Measurements from ENCODE around the gene LMNTD1.

LMNTD1 gene

DNA sequence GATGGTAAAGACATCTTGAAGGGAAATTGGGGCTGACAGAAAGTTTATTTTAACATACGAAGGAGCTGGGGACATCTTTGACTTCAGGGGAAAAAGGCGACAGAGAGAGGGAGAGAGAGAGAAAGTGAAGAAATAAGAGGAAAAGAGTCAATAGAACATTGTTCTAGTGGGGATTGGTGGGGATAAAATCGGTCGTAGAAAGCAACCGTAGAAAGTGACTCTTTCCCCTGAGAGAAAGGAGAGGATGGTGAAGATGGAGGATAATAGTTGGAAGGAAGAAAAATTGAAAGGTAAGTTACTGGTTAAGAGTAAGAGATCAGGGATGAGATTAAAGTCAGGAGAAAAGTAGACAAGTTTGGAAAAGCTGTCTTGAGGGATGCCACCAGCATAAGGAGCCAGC lies 75.9 kb downstream of the LMNTD1 start:
- DNase-seq = no peak
- TF ChIP-seq, protein P1, sequence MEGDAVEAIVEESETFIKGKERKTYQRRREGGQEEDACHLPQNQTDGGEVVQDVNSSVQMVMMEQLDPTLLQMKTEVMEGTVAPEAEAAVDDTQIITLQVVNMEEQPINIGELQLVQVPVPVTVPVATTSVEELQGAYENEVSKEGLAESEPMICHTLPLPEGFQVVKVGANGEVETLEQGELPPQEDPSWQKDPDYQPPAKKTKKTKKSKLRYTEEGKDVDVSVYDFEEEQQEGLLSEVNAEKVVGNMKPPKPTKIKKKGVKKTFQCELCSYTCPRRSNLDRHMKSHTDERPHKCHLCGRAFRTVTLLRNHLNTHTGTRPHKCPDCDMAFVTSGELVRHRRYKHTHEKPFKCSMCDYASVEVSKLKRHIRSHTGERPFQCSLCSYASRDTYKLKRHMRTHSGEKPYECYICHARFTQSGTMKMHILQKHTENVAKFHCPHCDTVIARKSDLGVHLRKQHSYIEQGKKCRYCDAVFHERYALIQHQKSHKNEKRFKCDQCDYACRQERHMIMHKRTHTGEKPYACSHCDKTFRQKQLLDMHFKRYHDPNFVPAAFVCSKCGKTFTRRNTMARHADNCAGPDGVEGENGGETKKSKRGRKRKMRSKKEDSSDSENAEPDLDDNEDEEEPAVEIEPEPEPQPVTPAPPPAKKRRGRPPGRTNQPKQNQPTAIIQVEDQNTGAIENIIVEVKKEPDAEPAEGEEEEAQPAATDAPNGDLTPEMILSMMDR (IDR thresholded peaks at IDR 0.05) = no peak
- H3K4me3 Mint-ChIP-seq = no peak overlapping the region
- no peak overlapping the region for H3K27ac Mint-ChIP-seq
- no peaks in the 10 kb centered on the region for H3K27me3 Mint-ChIP-seq (ENCODE audit: low read depth, poor library complexity)
- H3K9me3 Mint-ChIP-seq = peaks cover 3% of the 10 kb centered on the region
- H3K4me1 Mint-ChIP-seq = no peaks in the 10 kb centered on the region
- no peaks in the 10 kb centered on the region for H3K36me3 Mint-ChIP-seq (ENCODE audit: low read depth)

DNA sequence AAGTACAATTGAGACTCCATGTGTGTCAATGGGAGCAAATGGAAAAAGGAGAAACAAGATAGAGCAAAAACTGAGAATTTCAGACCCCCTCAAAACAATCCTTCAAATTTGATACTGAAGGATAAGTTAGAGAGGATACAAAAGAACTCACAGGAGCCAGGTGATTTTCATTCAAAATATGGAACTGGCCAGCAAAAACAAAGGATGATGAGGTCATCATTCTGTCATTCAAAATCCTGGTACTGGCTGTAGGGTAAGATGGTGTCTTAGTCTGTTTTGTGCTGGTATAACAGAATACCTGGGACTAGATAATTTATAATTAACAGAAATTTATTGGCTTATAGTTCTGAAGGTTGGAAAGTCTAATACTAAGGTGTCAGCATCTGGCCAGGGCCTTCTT lies 80.6 kb downstream of the LMNTD1 start:
- Mint-ChIP-seq H3K27ac (no peak overlapping the region), H3K9me3 (peaks cover 5% of the 10 kb centered on the region), H3K4me3 (no peak overlapping the region), H3K4me1 (no peaks in the 10 kb centered on the region), H3K36me3 (ENCODE audit: low read depth) (no peaks in the 10 kb centered on the region), H3K27me3 (ENCODE audit: low read depth, poor library complexity) (peaks cover under 1% of the 10 kb centered on the region)
- DNase-seq = no peak
- TF ChIP-seq, protein P1 (IDR thresholded peaks at IDR 0.05) = no peak

DNA sequence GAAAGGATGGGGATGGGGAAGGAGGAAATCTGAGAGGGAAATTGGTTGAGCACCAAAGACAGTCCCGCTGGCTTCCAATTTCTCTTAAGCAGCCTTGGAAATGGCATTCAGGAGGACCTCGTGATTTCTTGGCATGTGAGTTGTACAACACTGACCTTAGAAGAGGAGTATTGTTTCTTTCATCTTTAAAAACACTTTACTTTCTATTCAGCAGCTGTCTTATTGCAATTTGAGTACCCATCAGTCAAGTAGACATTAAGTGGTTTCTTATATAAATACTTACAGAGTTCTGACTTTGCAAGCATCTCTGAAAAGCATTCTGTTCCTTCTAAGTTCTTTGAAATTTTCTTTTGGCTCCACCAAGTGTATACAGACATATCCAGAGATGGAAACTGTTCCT lies 83.2 kb downstream of the LMNTD1 start:
- Mint-ChIP-seq H3K27ac (no peak overlapping the region), H3K27me3 (ENCODE audit: low read depth, poor library complexity) (peaks cover 4% of the 10 kb centered on the region), H3K36me3 (ENCODE audit: low read depth) (no peaks in the 10 kb centered on the region), H3K9me3 (peaks cover 18% of the 10 kb centered on the region), H3K4me3 (no peak overlapping the region), H3K4me1 (no peaks in the 10 kb centered on the region)
- DNase-seq = no peak
- TF ChIP-seq, protein P1 (IDR thresholded peaks at IDR 0.05) = no peak

DNA sequence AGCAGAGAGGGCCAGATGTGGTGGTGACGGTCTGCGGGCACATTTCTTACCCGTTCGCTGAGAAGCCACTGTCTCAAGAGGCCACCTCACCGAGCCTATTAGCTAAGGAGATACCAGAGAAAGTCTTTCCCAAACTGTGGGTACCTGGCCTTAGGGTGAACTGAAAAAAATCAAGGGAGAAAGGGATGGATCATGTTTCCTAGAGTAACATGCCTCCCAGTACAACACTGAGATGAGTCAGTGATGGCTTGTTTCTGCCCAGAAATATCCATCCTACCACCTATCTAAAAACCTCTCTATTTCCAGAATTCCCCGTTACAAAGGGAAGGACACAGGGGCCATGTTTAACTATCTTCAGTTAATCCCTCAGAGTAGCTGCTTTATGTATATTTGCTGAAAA lies 83.7 kb downstream of the LMNTD1 start:
- no peak for DNase-seq
- Mint-ChIP-seq H3K4me3 (no peak overlapping the region), H3K36me3 (ENCODE audit: low read depth) (no peaks in the 10 kb centered on the region), H3K9me3 (peaks cover 18% of the 10 kb centered on the region), H3K27ac (no peak overlapping the region), H3K4me1 (no peaks in the 10 kb centered on the region), H3K27me3 (ENCODE audit: low read depth, poor library complexity) (peaks cover 4% of the 10 kb centered on the region)
- TF ChIP-seq, protein P1 (IDR thresholded peaks at IDR 0.05) = no peak

DNA sequence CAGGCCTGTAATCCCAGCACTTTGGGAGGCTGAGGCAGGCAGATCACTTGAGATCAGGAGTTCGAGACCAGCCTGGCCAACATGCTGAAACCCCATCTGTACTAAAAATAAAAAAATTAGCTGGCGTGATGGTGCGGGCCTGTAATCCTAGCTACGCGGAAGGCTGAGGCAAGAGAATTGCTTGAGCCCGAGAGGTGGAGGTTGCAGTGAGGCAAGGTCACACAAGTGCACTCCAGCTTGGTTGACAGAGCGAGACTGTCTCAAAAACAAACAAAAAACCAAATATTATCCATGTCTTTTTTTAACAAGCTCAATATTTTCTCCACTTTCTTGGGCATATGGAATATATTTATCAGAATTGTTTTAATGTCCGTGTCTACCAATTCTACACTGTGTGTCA lies 89.6 kb downstream of the LMNTD1 start:
- DNase-seq = no peak
- peaks cover 8% of the 10 kb centered on the region for H3K4me1 Mint-ChIP-seq
- H3K9me3 Mint-ChIP-seq = peaks cover 13% of the 10 kb centered on the region
- TF ChIP-seq, protein P1 (IDR thresholded peaks at IDR 0.05) = no peak
- H3K27ac Mint-ChIP-seq = no peak overlapping the region
- peaks cover 7% of the 10 kb centered on the region for H3K27me3 Mint-ChIP-seq (ENCODE audit: low read depth, poor library complexity)
- H3K4me3 Mint-ChIP-seq = no peak overlapping the region
- H3K36me3 Mint-ChIP-seq (ENCODE audit: low read depth) = no peaks in the 10 kb centered on the region

DNA sequence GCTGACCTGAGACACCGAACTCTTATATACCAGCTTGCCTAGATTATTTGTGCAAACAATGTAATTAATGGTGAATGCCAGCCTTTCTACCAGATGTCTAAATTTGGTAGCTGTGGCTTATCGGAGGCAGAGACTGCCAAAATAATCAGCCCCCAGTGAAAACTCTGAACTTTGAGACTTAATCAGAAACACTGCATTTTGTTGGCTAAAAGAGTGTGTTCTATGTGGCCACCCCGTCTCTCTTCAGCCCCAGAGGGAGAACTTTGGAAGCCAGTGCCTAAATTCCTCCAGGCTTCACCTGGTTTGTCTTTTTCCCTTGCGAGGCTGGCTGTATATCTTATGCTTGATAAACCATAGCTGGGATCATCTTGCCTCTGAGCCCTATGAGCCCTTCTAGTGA lies 90.1 kb downstream of the LMNTD1 start:
- Mint-ChIP-seq H3K27ac (no peak overlapping the region), H3K27me3 (ENCODE audit: low read depth, poor library complexity) (peaks cover 7% of the 10 kb centered on the region), H3K4me1 (peaks cover 8% of the 10 kb centered on the region), H3K36me3 (ENCODE audit: low read depth) (no peaks in the 10 kb centered on the region), H3K9me3 (peaks cover 13% of the 10 kb centered on the region), H3K4me3 (no peak overlapping the region)
- DNase-seq = no peak
- TF ChIP-seq, protein P1 (IDR thresholded peaks at IDR 0.05) = no peak

Measured in nephron progenitor cell (in vitro differentiated cells).